Loucy (cell line): ENCODE data around the gene TIE1.

Experiments
- H2AFZ ChIP-seq: fragments of 200-600 bp; sonication (generic); 2 replicates; pipeline ENCODE4 v1.6.0; 2016; ENCODE audit warnings: antibody characterized with exemption, mild to moderate bottlenecking, low read length, moderate library complexity
- H3F3A ChIP-seq: fragments of 200-600 bp; 2 replicates; pipeline ENCODE4 v1.6.0; 2016; ENCODE audit warnings: antibody characterized with exemption, low read depth, mild to moderate bottlenecking
- H3K27me3 ChIP-seq: fragments of 200-600 bp; sonication (generic); 2 replicates; pipeline ENCODE4 v1.6.1; 2014; ENCODE audit warnings: low read length, mild to moderate bottlenecking; ENCODE audit not compliant: insufficient read depth, poor library complexity, severe bottlenecking
- H3K36me3 ChIP-seq: fragments of 200-600 bp; sonication (generic); 2 replicates; pipeline ENCODE4 v1.6.1; 2016; ENCODE audit warnings: low read length; ENCODE audit not compliant: insufficient read depth
- H3K4me1 ChIP-seq: fragments of 200-600 bp; sonication (generic); 2 replicates; pipeline ENCODE4 v1.5.1; 2014; ENCODE audit warnings: low read length, mild to moderate bottlenecking; ENCODE audit not compliant: insufficient read depth, poor library complexity, severe bottlenecking
- H3K4me2 ChIP-seq: fragments of 200-600 bp; sonication (generic); 2 replicates; pipeline ENCODE4 v1.6.0; 2014; ENCODE audit warnings: antibody characterized with exemption, low read length, low read depth, mild to moderate bottlenecking; ENCODE audit not compliant: poor library complexity, severe bottlenecking
- H3K4me3 ChIP-seq: fragments of 200-600 bp; sonication (generic); 2 replicates; pipeline ENCODE4 v1.5.1; 2014; ENCODE audit warnings: low read length, mild to moderate bottlenecking, mixed read lengths; ENCODE audit not compliant: poor library complexity, severe bottlenecking
- H3K79me2 ChIP-seq: fragments of 200-600 bp; sonication (generic); 2 replicates; pipeline ENCODE4 v1.6.1; 2014; ENCODE audit warnings: low read length; ENCODE audit not compliant: insufficient read depth
- H3K9ac ChIP-seq: fragments of 200-600 bp; sonication (generic); 2 replicates; pipeline ENCODE4 v1.6.0; 2014; ENCODE audit warnings: mild to moderate bottlenecking, low read depth, low read length, moderate library complexity; ENCODE audit not compliant: poor library complexity, severe bottlenecking
- H3K9me2 ChIP-seq: fragments of 200-600 bp; sonication (generic); replicated peaks from 2 replicates; pipeline ENCODE4 v1.6.1; 2016; ENCODE audit warnings: low read depth, low read length, mixed read lengths
- H3K9me3 ChIP-seq: fragments of 200-600 bp; sonication (generic); 2 replicates; pipeline ENCODE4 v1.6.1; 2014; ENCODE audit warnings: mild to moderate bottlenecking, antibody characterized with exemption, low read length, low read depth; ENCODE audit not compliant: insufficient read depth
- H4K20me1 ChIP-seq: fragments of 200-600 bp; sonication (generic); 2 replicates; pipeline ENCODE4 v1.6.0; 2014; ENCODE audit warnings: antibody characterized with exemption, low read length, mild to moderate bottlenecking; ENCODE audit not compliant: insufficient read depth, poor library complexity, severe bottlenecking
- EZH2phosphoT487 ChIP-seq: fragments of 200-600 bp; IDR thresholded peaks from 2 replicates; pipeline ENCODE4 v1.6.1; 2018; ENCODE audit warnings: antibody characterized with exemption, mild to moderate bottlenecking, moderate library complexity, borderline replicate concordance
- TF ChIP-seq, protein P1 (sequence below): fragments of 200-600 bp; sonication (generic); conservative IDR thresholded peaks from 2 replicates; pipeline ENCODE4 v1.5.1; 2014; ENCODE audit warnings: mild to moderate bottlenecking, antibody characterized with exemption, low read length

Gene TIE1

DNA sequence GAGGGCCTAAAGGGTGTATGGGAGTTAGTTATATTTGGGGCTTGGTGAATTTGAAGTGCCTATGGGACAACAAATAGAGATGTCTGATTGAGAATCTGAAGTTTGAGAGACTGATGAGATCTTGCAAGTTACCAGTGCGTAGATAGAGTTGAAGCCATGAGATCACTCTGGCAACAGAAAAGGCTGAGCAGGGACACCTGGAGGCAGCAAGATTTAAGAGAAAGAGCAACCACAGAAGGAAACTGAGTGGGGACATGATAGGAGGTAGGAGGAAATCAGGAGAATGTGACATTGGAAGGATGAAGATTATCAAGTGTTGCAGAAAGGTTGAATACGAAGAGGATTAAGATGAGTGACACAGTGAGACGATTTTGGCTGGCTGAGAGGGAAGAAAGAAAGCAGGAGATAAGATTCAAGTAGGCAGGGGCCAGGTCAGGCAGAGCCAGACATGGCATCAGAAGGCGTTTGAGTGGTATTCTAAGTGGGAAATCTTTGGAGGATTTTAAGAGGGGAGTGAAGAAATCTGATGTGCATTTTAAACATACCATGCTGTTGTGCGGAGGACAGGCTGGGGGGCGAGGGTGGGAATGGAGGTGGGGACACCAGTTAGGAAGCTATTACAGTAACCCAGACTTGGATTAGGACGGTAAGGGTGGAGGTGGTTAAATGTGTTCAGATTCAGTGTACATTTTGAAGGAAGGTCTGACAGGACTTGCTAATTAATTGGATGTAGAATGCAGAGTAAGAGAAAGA lies 33.8 kb downstream of the TIE1 start:
- Histone ChIP-seq H2AFZ (no peak overlapping the region), H3K79me2 (no peaks in the 10 kb centered on the region), H3K9me3 (no peaks in the 10 kb centered on the region), H3K27me3 (no peaks in the 10 kb centered on the region), H3K9me2 (no peaks in the 10 kb centered on the region), H3K4me2 (no peak overlapping the region), H4K20me1 (no peaks in the 10 kb centered on the region), H3K4me3 (no peak overlapping the region), H3K36me3 (no peaks in the 10 kb centered on the region), H3K9ac (no peak overlapping the region), H3F3A (no peaks in the 10 kb centered on the region), H3K4me1 (peaks cover 28% of the 10 kb centered on the region)
- TF ChIP-seq EZH2phosphoT487, result no peak
- TF ChIP-seq, protein P1, sequence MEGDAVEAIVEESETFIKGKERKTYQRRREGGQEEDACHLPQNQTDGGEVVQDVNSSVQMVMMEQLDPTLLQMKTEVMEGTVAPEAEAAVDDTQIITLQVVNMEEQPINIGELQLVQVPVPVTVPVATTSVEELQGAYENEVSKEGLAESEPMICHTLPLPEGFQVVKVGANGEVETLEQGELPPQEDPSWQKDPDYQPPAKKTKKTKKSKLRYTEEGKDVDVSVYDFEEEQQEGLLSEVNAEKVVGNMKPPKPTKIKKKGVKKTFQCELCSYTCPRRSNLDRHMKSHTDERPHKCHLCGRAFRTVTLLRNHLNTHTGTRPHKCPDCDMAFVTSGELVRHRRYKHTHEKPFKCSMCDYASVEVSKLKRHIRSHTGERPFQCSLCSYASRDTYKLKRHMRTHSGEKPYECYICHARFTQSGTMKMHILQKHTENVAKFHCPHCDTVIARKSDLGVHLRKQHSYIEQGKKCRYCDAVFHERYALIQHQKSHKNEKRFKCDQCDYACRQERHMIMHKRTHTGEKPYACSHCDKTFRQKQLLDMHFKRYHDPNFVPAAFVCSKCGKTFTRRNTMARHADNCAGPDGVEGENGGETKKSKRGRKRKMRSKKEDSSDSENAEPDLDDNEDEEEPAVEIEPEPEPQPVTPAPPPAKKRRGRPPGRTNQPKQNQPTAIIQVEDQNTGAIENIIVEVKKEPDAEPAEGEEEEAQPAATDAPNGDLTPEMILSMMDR, result no peak

DNA sequence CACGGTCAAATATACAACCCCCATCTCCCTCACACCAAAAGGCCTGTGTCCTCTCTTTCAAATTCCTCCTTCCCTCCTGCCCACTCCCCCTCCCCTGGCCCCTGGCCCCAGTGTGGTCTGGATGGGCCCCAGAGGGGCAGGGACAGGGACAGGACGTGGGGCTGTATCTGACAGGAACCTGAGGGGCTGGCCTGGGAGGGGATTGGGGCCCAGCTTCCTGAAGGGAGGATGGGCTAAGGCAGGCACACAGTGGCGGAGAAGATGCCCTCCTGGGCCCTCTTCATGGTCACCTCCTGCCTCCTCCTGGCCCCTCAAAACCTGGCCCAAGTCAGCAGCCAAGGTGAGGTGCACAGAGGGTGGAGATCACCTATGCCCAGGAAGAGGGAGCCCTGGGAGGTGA lies 36.8 kb downstream of the TIE1 start, which contains the start of gene MPL:
TSS of gene MPL (plus strand) at position 231 of the 400 bp plus-strand sequence. CDS start at position 262, 31 bp downstream.
- peak within 1 kb of the TSS; percentile 62 for H3K4me2 ChIP-seq
- no peaks in the 10 kb centered on the region for H4K20me1 ChIP-seq
- no peaks in the 10 kb centered on the region for H3K79me2 ChIP-seq
- H3K4me1 ChIP-seq, result peaks cover 16% of the 10 kb centered on the region
- no peaks in the 10 kb centered on the region for H3K9me3 ChIP-seq
- H3F3A ChIP-seq, result no peaks in the 10 kb centered on the region
- H3K4me3 ChIP-seq, result peak within 1 kb of the TSS; percentile 62
- no peaks in the 10 kb centered on the region for H3K36me3 ChIP-seq
- peak within 1 kb of the TSS; percentile 57 for H2AFZ ChIP-seq
- no peaks in the 10 kb centered on the region for H3K27me3 ChIP-seq
- H3K9ac ChIP-seq, result peak within 1 kb of the TSS; percentile 46
- TF ChIP-seq EZH2phosphoT487, result no peak
- TF ChIP-seq, protein P1, result no peak
- no peaks in the 10 kb centered on the region for H3K9me2 ChIP-seq

DNA sequence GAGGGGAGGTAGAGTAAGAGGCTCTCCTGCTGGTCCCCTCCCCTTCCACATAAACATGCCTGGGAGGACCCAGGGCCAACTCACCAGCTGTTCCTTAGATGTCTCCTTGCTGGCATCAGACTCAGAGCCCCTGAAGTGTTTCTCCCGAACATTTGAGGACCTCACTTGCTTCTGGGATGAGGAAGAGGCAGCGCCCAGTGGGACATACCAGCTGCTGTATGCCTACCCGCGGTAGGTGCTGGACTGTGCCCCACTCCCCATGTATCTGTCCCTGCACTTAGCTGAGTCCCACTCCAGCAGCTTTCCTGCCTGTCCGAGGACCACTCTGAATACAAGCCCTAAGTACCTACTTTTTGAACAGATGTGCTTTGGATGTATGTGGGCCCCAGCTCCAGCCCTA lies 37.2 kb downstream of the TIE1 start:
- no peaks in the 10 kb centered on the region for H4K20me1 ChIP-seq
- H3K36me3 ChIP-seq, result no peaks in the 10 kb centered on the region
- peak overlapping the region; percentile 62 for H3K4me2 ChIP-seq
- peak overlapping the region; percentile 46 for H3K9ac ChIP-seq
- no peaks in the 10 kb centered on the region for H3K27me3 ChIP-seq
- no peaks in the 10 kb centered on the region for H3K79me2 ChIP-seq
- peak overlapping the region; percentile 57; the same call in 1 of the 2 replicates for H2AFZ ChIP-seq
- TF ChIP-seq, protein P1, result no peak
- TF ChIP-seq EZH2phosphoT487, result no peak
- H3K4me3 ChIP-seq, result peak overlapping the region; percentile 62
- peaks cover 16% of the 10 kb centered on the region for H3K4me1 ChIP-seq
- H3K9me3 ChIP-seq, result no peaks in the 10 kb centered on the region
- no peaks in the 10 kb centered on the region for H3K9me2 ChIP-seq
- H3F3A ChIP-seq, result no peaks in the 10 kb centered on the region
